Ramos (cell line): ENCODE measurements around the gene CRYGA.

ENCODE experiments used
- in situ Hi-C: fragments of 300-500 bp; cut with MboI; formaldehyde crosslinking; loops from one replicate; pipeline ENCODE4 v1.14.3; 2022; ENCODE audit warnings: low sequenced_read_pairs; ENCODE audit not compliant: unreplicated experiment

Gene CRYGA

DNA sequence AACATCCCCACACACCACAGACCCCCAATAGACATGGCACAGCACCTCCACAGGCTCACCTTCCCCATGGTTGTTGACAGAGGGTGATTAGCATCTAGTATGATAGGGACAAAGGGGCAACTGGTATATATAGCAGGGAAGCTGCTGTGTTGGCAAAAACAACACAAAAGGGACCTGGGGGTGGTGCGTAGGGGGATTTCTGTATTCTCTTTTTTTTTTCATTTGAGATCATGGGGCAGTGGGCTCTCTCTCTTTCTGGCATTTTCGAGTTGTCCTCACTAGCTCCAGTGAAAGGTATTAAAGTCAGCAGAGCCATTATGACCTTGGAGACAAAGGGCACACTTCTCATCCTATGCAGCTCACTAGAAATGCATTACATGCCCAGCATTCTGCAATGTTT is at the start of gene CRYGA:
CRYGA (minus strand) TSS at position 101 of the 400 bp plus-strand sequence; CDS start at position 68, 33 bp downstream.
- in situ Hi-C loops: no loop called here

- in situ Hi-C loops: no loop called here
Measured at GRCh38 chr2:208210688-208211451, 47.5 kb upstream of the CRYGA start.

GRCh38 chr2:208208335-208209085 is 45.1 kb upstream of the CRYGA start:
- in situ Hi-C loops: no loop called here

DNA sequence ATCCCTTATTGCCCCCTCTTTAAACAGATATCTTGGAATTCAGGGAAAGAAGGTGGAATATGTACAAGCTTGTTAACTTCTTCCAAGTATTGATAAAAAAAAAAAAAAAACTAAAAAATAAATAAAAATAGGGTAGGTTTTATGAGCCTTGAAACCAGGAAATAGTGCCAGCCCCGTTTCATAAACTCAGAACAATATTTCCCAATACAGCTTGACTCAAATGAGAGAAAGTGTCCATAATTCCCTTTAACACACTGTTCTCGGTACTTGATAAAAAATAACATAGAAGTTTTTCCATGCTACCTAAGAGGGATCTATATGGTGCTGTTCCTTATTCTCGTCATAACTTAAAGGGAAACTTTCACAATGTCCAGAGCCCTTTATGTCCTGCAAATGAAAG is 44.4 kb upstream of the CRYGA start:
- in situ Hi-C loops: no loop called here

DNA sequence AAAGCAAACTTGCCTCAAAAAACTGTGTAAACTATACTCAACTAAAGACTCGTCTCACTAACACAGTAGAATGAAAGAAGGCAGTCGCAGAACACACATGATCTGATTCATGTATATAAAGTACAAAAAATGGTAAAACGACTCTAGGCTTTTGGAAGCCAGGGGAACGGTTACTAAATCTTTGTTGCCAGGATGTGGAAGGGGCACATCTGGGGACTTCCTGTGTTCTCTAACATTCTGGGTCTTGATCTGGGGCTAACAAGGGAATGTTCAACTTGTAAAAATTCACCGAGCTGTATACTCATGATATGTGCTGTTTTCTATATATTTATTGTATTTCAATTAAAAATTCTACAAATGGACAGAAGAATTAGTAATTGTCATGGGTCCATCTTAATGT is 40.8 kb upstream of the CRYGA start:
- in situ Hi-C loops: no loop called here

DNA sequence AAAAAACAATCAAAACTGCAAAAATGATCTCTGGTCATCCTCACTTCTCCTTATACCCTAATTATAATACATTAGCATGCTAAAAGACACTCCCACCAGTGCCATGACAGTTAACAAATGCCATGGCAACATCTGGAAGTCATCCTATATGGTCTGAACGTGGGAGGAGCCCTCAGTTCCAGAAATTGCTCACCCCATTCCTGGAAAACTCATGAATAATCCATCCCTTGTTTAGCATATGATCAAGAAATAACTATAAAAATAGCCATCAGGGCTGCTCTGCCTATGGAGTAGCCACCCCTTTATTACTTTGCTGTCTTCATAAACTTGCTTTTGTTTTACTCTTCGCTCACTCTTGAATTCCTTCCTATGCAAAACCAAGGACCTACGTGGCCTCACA is 32.1 kb upstream of the CRYGA start:
- in situ Hi-C loops: no loop called here

DNA sequence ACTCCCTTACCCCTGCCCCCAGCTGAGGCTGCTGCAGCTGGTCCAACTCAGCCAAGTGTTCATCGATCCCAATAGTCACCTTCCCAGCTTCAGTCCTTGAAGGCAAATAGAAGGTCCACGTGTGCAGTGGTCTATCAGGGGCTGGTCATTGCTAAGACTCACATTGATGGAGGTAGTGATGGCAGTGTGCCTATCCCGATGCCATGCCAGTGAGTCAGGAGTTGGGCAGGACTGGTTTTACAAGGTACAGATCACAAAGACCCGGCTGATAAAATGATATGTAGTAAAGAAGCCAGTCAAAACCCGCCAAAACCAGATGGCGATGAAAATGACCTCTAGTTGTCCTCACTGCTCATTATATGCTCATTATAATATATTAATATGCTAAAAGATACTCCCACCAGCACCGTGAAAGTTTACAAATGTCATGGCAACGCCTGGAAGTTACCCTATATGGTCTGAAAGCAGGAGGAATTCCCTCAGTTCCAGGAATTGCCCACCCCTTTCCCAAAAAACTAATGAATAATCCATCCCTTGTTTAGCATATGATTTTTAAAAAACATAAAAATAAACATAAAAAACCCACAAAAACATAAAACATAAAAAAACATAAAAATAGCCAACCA is 29.3 kb upstream of the CRYGA start:
- in situ Hi-C loops: no loop called here

DNA sequence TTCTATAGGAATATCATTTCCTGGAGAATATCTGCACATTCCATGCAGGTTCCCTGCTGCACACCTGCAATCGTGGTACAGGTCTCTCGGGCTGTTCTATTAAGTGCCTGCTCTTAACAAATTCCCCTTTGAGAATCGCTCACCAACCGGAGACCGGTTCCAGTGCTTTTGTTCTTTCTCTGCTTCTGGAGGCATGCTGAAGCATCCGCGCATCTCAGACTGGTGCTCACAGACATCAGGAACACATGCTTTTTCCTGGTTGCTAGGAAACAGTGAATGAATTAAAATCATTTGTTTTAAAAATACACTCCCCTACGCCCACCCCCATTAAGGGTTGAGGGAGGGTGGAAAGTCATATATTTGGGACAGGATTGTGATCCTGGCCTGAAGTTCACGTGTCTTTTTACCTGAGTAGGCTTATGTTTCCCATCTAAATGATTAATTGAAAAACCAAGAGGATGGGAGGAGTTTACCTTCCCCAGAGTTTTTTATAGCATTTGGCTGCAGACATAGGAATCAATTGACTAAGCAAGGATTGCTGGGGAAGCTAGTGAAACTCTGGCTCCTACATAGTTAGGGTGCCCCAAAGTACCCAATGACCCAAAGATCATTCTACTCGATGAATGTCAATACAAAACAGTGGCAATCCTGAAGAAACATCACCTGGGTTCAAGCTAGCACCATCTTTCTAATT is 26.6 kb upstream of the CRYGA start, which contains the start of gene C2orf80:
C2orf80 (minus strand) TSS at position 221 of the 694 bp plus-strand sequence. CDS start 3,044 bp downstream, outside the sequence.
- in situ Hi-C loops: no loop called here

- in situ Hi-C loops: no loop called here
Measured at GRCh38 chr2:208189069-208189809, 25.9 kb upstream of the CRYGA start.

GRCh38 chr2:208186893-208187292 is 23.5 kb upstream of the CRYGA start:
- in situ Hi-C loops: no loop called here

DNA sequence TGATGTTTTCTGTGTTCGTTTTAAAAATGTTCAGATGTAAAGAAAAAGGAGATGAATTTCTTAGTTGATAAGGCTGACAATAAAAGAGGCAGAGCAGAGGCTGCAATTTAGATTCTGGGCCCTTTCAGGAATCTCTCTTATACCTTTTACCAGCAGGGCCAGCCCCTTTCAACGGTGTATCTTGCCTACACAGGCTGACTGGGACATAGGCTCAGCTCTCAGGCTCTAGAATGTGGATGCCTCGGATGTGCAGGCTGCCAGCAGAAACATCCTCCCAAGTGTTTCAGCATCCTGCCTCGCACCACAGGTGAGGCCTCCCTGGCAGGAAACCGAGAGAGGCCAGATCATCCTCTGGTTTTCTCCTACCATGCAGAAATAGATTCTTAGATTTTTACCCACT is 23.1 kb upstream of the CRYGA start:
- in situ Hi-C loops: no loop called here

- in situ Hi-C loops: no loop called here
Measured at GRCh38 chr2:208183972-208184705, 20.8 kb upstream of the CRYGA start.

GRCh38 chr2:208183526-208183925 is 20.1 kb upstream of the CRYGA start:
- in situ Hi-C loops: no loop called here

DNA sequence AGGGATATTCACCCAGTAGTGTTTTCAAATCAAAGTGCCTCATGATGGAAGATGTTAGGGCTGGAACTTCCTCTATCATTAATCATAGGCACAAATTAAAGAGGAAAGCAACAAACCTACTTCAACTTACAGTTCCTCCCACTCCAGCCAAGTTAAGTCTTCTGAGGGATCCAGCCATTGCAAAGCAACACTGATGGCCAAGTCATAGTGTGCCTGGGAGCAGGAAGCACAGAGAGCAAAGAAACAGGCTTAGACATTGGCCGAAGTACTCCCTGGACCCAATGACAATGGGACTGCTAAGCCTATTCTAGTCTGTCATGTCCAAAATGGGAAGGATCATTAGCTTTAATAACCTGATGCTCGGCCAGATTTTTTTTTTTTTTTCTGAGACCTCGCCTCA is 19.4 kb upstream of the CRYGA start:
- in situ Hi-C loops: no loop called here

DNA sequence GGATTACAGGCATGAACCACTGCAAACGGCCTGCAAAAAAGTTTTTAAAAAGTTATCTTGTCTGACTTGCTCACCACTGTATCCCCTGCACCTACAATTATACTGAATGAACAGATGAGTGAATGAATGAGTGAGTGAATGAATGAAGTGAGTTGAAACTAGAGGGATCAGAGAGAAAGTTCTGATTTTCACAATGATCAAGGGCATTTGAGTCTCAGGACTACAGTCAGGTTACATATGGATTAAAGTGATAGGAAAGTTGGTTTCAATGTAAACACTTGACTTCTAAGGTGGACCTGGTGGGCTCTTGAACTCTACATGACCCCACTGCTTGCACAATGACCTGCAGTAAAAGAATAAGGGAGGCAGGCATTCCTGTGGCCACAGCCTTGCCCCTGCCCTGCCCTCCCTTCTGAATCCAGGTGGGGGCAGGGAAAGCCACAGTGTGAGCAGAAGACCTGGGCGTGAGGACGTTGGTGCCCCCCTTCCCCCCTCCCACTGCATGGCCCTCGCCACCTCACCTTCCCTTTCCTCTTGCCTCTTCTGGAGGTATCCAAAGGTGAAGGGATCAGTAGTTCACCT is 15.7 kb upstream of the CRYGA start:
- in situ Hi-C loops: no loop called here

GRCh38 chr2:208175840-208176153 is 12.4 kb upstream of the CRYGA start:
- in situ Hi-C loops: no loop called here

- in situ Hi-C loops: no loop called here
Measured at GRCh38 chr2:208175069-208175839, 11.9 kb upstream of the CRYGA start.

DNA sequence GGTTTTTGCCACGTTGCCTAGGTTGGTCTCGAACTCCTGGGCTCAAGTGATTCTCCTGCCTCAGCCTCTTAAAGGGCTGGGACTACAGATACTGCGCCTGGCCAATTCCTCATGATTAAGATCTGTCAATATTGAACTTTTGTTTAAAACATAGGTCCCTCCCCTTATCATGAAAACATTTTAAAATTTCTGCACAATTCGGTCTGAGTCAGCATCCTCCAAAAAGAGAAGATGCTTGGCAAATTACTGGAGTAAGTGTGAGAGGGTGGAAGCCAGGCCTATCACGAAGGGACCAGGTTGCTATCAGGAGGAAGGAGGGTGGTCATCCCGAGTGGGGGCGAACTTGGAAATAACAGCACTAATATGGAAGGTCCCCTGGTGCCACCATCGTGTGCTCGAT is 10.8 kb upstream of the CRYGA start:
- in situ Hi-C loops: no loop called here
